Measurements from ENCODE around the gene IQCC. TPM values are rescaled to one million over a fixed set of nuclear protein-coding genes. Genes with fewer than 3 reads are reported as not detected.
"Not testable (repeated sequence)": the region's sequence is repeated elsewhere in the genome, so short reads cannot be mapped to it uniquely, and the experiment has no call there.

The IQCC gene
- 1 to 10 TPM; 4.7 to 6.3 TPM for total RNA-seq
- 6.5 TPM for polyA plus RNA-seq (2013, experiment 1 of 2)
- 6.7 TPM for polyA plus RNA-seq (2013, experiment 2 of 2)
- long read RNA-seq, experiment 1, partial matches to known transcripts: 1 of 3 reads
- long read RNA-seq, experiment 1, other reads (novel, unspliced or antisense): 1 of 3 reads
- long read RNA-seq, experiment 2, transcript IQCC-201 (5 exons, 2,027 nt): major isoform, 6 of 12 reads
- long read RNA-seq, experiment 2, partial matches to known transcripts: 3 of 12 reads
- long read RNA-seq, experiment 2, other reads (novel, unspliced or antisense): 3 of 12 reads
- long read RNA-seq, experiment 3, transcript IQCC-201 (5 exons, 2,027 nt): major isoform, 18 of 37 reads
- long read RNA-seq, experiment 3, transcript IQCC-203 (4 exons, 2,089 nt): minor isoform, 8 of 37 reads
- long read RNA-seq, experiment 3, partial matches to known transcripts: 5 of 37 reads
- long read RNA-seq, experiment 3, other reads (novel, unspliced or antisense): 6 of 37 reads
- long read RNA-seq, experiment 4, partial matches to known transcripts: 2 of 7 reads
- long read RNA-seq, experiment 4, other reads (novel, unspliced or antisense): 3 of 7 reads

DNA sequence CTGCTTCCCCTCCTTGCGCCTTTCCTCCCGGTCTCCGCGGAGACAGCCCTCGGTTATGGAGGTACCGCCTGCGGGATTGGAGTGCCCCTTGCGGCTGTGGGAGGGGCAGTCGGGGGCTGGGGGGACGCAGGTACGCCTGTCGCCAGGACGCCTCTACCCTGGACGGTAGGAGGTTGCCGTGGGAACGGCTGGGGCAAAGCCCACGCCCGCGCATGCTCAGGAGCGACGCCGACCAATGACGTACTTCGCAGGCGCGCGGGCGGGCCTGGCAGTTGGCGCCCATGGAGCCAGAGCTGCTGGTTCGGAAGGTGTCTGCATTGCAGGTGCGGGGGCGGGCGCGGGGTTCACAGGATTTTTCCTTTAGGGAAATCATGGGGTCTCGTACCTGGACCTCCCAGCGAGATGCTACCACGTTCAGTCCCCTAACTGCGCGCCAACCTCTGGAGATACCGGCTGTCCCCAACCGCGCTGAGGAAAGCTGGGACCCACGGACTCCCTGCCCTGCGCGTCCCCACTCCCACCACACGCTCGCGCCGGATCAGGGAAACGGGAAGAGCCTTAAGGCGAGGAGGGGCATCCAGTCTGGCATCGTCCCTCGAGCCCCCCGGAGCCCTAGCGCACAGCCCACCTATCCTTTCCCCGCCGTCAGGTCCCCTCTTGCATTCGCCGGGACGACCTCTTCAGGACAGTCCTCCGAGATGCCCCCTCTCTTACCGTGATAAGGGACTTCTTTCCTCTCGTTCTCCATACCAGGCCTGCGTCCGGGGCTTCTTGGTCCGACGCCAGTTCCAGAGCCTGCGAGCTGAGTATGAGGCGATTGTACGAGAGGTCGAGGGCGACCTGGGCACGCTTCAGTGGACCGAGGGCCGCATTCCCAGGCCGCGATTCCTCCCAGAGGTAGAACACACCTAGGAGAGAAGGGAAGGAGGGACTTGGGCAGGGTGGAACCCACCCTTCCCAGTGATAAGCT lies at the start of gene IQCC:
TSS of gene IQCC (plus strand) at position 271 of the 970 bp plus-strand sequence. CDS start at position 282, 11 bp downstream.
- peaks cover 12% of the 10 kb centered on the region for H3K4me1 Mint-ChIP-seq
- peak within 1 kb of the TSS; percentile 91 for H3K4me3 ChIP-seq (ENCODE audit: low read length)

DNA sequence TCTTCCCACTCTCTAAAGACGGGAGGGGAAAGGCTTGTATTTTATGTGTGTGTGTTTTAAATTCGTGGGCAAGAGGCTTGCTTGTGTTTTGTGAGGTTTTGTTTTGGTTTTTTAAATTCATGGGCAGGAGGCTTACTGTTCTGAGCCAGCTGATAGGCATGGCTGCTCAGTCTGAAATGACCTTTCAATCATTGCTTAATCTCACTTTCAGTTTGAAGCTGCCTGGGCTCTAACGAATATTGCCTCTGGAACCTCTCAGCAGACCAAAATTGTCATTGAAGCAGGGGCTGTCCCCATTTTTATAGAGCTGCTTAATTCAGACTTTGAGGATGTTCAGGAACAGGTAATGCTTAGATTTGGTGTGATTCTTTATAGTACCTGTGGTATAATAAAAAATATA lies 46.3 kb upstream of the IQCC start:
- peaks cover 77% of the 10 kb centered on the region for H3K36me3 Mint-ChIP-seq (ENCODE audit: low read depth)
- no peak overlapping the region for H3K4me3 ChIP-seq (ENCODE audit: low read length)
- 90 to 92% methylated on average over 1 to 3 of the region's 3 CpGs for WGBS, 2 experiments (ENCODE audit: insufficient coverage in 1 of 2, insufficient read length in 1 of 2)
- H3K27ac Mint-ChIP-seq: no peak overlapping the region
- peaks cover under 1% of the 10 kb centered on the region for H3K4me1 ChIP-seq (ENCODE audit: control insufficient read depth, insufficient read depth, low read length)
- no peak overlapping the region for H3K27ac ChIP-seq (ENCODE audit: low read depth, low read length)
- TF ChIP-seq, protein P1, sequence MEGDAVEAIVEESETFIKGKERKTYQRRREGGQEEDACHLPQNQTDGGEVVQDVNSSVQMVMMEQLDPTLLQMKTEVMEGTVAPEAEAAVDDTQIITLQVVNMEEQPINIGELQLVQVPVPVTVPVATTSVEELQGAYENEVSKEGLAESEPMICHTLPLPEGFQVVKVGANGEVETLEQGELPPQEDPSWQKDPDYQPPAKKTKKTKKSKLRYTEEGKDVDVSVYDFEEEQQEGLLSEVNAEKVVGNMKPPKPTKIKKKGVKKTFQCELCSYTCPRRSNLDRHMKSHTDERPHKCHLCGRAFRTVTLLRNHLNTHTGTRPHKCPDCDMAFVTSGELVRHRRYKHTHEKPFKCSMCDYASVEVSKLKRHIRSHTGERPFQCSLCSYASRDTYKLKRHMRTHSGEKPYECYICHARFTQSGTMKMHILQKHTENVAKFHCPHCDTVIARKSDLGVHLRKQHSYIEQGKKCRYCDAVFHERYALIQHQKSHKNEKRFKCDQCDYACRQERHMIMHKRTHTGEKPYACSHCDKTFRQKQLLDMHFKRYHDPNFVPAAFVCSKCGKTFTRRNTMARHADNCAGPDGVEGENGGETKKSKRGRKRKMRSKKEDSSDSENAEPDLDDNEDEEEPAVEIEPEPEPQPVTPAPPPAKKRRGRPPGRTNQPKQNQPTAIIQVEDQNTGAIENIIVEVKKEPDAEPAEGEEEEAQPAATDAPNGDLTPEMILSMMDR (conservative IDR thresholded peaks at IDR 0.05): no peak
- no peak overlapping the region for H3K9ac ChIP-seq (ENCODE audit: extremely low read depth, low read length, poor library complexity, severe bottlenecking)
- no peaks in the 10 kb centered on the region for H3K27me3 Mint-ChIP-seq (ENCODE audit: insufficient read depth)
- no peaks in the 10 kb centered on the region for H3K9me3 Mint-ChIP-seq
- H3K9me3 ChIP-seq (ENCODE audit: control insufficient read depth, low read length): no peaks in the 10 kb centered on the region
- no peak overlapping the region for H3K4me3 Mint-ChIP-seq
- H3K27me3 ChIP-seq (ENCODE audit: control insufficient read depth, insufficient read depth, low read length, poor library complexity, severe bottlenecking): no peaks in the 10 kb centered on the region
- H3K4me1 Mint-ChIP-seq: peaks cover 1% of the 10 kb centered on the region
- H3K36me3 ChIP-seq (ENCODE audit: control insufficient read depth, insufficient read depth, low read length): peaks cover 81% of the 10 kb centered on the region
- DNase-seq: no peak

More for the DNA sequence above, at the start of gene IQCC:
- H3K27ac Mint-ChIP-seq: peak within 1 kb of the TSS; percentile 94
- Histone ChIP-seq H3K9ac (ENCODE audit: extremely low read depth, low read length, poor library complexity, severe bottlenecking) (peak within 1 kb of the TSS; percentile 89), H3K27me3 (ENCODE audit: control insufficient read depth, insufficient read depth, low read length, poor library complexity, severe bottlenecking) (no peaks in the 10 kb centered on the region), H3K36me3 (ENCODE audit: control insufficient read depth, insufficient read depth, low read length) (peaks cover 14% of the 10 kb centered on the region), H3K4me1 (ENCODE audit: control insufficient read depth, insufficient read depth, low read length) (no peaks in the 10 kb centered on the region), H3K9me3 (ENCODE audit: control insufficient read depth, low read length) (no peaks in the 10 kb centered on the region), H3K27ac (ENCODE audit: low read depth, low read length) (peak within 1 kb of the TSS; percentile 29)
- peaks cover 10% of the 10 kb centered on the region for H3K27me3 Mint-ChIP-seq (ENCODE audit: insufficient read depth)
- 5 to 6% methylated on average over 30 to 77 of the region's 77 CpGs for WGBS, 2 experiments (ENCODE audit: insufficient coverage in 1 of 2, insufficient read length in 1 of 2)
- peaks cover 4% of the 10 kb centered on the region for H3K36me3 Mint-ChIP-seq (ENCODE audit: low read depth)
- DNase-seq: peak; percentile 96
- peak within 1 kb of the TSS; percentile 90 for H3K4me3 Mint-ChIP-seq
- TF ChIP-seq, protein P1 (conservative IDR thresholded peaks at IDR 0.05): peak; percentile 56
- H3K9me3 Mint-ChIP-seq: no peaks in the 10 kb centered on the region

DNA sequence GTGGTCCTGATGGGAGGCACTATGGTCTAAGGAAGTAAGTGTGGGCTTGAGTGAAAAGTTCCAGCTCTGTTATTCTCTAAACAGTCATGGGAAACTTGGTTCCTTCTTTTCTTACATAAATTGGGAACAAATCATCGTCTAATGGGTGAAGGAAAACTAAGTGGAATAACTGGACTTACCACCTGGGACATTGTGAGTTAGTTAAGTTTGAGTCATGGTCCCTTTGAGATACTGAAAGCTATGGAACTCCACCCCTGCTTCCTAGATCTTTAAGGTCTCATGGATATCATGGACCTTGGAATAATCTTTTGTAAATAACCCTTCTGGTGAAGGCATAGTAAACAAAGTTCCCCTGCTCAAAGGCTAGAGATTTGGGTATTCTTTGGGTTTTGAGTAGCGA lies 42.1 kb upstream of the IQCC start:
- 96% methylated on average over 2 of the region's 2 CpGs; no CpG with 5 or more reads in 1 of the 2 experiments for WGBS, 2 experiments (ENCODE audit: insufficient coverage in 1 of 2, insufficient read length in 1 of 2)
- Histone ChIP-seq H3K27ac (ENCODE audit: low read depth, low read length) (no peak overlapping the region), H3K36me3 (ENCODE audit: control insufficient read depth, insufficient read depth, low read length) (peaks cover 75% of the 10 kb centered on the region), H3K9me3 (ENCODE audit: control insufficient read depth, low read length) (no peaks in the 10 kb centered on the region), H3K4me3 (ENCODE audit: low read length) (no peak overlapping the region), H3K4me1 (ENCODE audit: control insufficient read depth, insufficient read depth, low read length) (no peaks in the 10 kb centered on the region), H3K27me3 (ENCODE audit: control insufficient read depth, insufficient read depth, low read length, poor library complexity, severe bottlenecking) (no peaks in the 10 kb centered on the region), H3K9ac (ENCODE audit: extremely low read depth, low read length, poor library complexity, severe bottlenecking) (no peak overlapping the region)
- no peak overlapping the region for H3K4me3 Mint-ChIP-seq
- H3K27me3 Mint-ChIP-seq (ENCODE audit: insufficient read depth): no peaks in the 10 kb centered on the region
- TF ChIP-seq, protein P1 (conservative IDR thresholded peaks at IDR 0.05): no peak
- no peaks in the 10 kb centered on the region for H3K9me3 Mint-ChIP-seq
- no peak for DNase-seq
- H3K36me3 Mint-ChIP-seq (ENCODE audit: low read depth): peaks cover 69% of the 10 kb centered on the region
- no peaks in the 10 kb centered on the region for H3K4me1 Mint-ChIP-seq
- no peak overlapping the region for H3K27ac Mint-ChIP-seq

DNA sequence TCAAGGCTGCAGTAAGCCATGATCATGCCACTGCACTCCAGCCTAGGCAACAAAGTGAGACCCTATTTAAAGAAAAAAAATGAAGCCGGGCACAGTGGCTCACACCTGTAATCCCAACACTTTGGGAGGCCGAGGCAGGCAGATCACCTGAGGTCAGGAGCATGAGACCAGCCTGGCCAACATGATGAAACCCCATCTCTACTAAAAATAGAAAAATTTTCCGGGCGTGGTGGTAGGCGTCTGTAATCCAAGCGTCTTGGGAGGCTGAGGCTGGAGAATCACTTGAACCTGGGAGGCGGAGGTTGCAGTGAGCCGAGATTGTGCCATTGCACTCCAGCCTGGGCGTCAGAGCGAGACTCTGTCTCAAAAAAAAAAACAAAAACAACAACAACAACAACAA lies 39.8 kb upstream of the IQCC start:
- WGBS, 2 experiments (ENCODE audit: insufficient coverage in 1 of 2, insufficient read length in 1 of 2): 94 to 98% methylated on average over 10 of the region's 10 CpGs
- not testable (repeated sequence) for H3K4me1 ChIP-seq (ENCODE audit: control insufficient read depth, insufficient read depth, low read length); H3K4me1 Mint-ChIP-seq; H3K9ac ChIP-seq (ENCODE audit: extremely low read depth, low read length, poor library complexity, severe bottlenecking); DNase-seq; H3K27me3 ChIP-seq (ENCODE audit: control insufficient read depth, insufficient read depth, low read length, poor library complexity, severe bottlenecking); H3K27ac ChIP-seq (ENCODE audit: low read depth, low read length); H3K27me3 Mint-ChIP-seq (ENCODE audit: insufficient read depth); H3K9me3 ChIP-seq (ENCODE audit: control insufficient read depth, low read length); H3K4me3 ChIP-seq (ENCODE audit: low read length); H3K9me3 Mint-ChIP-seq; H3K27ac Mint-ChIP-seq; H3K4me3 Mint-ChIP-seq
- H3K36me3 ChIP-seq (ENCODE audit: control insufficient read depth, insufficient read depth, low read length): peaks cover 72% of the 10 kb centered on the region
- peaks cover 66% of the 10 kb centered on the region for H3K36me3 Mint-ChIP-seq (ENCODE audit: low read depth)
